AG09309 (cell line): ENCODE measurements around the gene EEPD1.

Experiments
- DNase-seq: peaks from one replicate; pipeline ENCODE4 v3.0.0-alpha.2; 2010; ENCODE audit warnings: low read depth
- H3K4me3 ChIP-seq: 2 replicates; pipeline ENCODE4 v1.5.1; 2011; ENCODE audit warnings: mild to moderate bottlenecking, low read depth, low read length, moderate library complexity; ENCODE audit not compliant: control insufficient read depth
- TF ChIP-seq, protein P1 (sequence below): IDR thresholded peaks from 2 replicates; pipeline ENCODE4 v1.5.1; 2011; ENCODE audit warnings: mild to moderate bottlenecking, low read depth, low read length, inconsistent platforms; ENCODE audit not compliant: insufficient read depth, control insufficient read depth; ENCODE audit errors: missing control alignments

The EEPD1 gene

DNA sequence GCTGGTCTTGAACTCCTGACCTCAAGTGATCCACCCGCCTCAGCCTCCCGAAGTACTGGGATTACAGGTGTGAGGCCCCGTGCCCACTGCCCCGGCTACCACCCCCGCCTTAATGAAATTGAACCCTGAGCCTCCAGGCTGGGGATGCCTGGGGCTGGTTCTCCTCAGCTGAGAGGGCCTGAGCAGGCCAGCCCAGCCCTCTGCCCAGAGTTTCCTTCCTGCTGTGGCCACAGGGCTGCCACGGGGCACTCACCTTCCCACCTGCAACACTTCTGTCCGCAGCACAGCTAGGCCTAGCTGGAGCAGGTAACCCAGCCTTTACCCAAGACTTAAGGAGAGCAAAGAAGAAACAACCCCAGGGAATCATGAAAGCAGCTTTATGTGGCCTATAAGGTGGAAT lies 158.5 kb downstream of the EEPD1 start:
- H3K4me3 ChIP-seq = no peak overlapping the region
- TF ChIP-seq, protein P1, sequence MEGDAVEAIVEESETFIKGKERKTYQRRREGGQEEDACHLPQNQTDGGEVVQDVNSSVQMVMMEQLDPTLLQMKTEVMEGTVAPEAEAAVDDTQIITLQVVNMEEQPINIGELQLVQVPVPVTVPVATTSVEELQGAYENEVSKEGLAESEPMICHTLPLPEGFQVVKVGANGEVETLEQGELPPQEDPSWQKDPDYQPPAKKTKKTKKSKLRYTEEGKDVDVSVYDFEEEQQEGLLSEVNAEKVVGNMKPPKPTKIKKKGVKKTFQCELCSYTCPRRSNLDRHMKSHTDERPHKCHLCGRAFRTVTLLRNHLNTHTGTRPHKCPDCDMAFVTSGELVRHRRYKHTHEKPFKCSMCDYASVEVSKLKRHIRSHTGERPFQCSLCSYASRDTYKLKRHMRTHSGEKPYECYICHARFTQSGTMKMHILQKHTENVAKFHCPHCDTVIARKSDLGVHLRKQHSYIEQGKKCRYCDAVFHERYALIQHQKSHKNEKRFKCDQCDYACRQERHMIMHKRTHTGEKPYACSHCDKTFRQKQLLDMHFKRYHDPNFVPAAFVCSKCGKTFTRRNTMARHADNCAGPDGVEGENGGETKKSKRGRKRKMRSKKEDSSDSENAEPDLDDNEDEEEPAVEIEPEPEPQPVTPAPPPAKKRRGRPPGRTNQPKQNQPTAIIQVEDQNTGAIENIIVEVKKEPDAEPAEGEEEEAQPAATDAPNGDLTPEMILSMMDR = no peak
- no peak for DNase-seq

DNA sequence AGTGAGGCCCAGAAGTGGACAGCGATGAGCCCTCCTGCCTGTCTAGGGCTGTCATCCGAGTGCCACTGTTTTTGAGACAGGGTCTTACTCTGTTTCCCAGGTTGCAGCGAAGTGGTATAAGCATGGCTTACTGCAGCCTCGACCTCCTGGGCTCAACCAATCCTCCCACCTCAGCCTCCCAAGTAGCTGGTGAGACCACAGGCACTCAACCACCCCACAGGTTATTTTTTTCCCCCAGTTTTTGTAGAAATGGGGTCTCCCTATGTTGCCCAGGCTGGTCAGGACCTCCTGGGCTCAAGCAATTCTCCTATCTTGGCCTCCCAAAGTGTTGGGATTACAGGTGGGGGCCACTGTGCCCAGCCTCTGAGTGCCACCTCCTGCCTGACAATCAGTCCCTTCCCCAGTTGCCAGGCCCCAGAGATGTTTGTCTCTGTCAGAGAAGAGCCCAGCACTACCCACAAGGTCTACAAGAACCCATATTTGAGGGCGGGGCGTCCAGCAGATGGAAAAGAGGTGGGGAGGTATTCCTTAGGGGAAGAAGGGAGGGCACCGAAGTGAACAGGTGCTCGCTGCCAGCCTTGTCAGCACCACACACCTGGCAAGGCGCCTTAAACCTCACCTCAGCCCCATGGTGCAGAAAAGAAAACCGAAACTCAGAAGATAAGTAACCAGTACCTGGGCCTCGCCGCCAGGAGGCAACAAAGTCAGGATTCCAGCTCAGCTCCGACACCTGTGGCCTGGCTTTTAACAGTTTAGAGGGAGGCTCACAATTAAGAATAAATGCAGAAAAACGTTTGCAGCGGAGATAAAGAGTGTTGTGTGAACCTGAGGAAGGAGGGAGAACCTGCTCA lies 159.2 kb downstream of the EEPD1 start:
- no peak for DNase-seq
- TF ChIP-seq, protein P1 = peak; percentile 15

DNA sequence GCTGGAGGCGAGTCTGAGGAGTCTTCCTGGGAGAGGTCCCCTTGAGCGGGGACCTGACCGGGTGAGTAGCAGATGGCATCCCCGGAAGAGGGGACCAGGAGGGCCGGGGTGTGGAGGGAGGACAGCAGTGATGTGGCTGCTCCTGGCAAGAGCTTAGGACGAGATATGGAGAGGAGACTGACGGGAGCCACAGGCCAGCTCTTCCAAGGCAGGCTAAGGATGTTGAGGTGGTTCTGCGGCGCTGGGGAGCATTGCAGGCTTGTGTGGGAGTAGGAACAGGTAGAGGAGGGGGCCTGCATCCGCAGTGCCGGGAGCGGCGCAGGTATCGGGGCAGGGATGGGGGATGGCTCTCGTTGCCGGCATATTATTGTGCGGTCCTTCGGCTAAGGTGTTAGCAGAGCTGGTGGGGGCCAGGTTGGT lies 159.9 kb downstream of the EEPD1 start:
- no peak for DNase-seq
- no peak overlapping the region for H3K4me3 ChIP-seq
- TF ChIP-seq, protein P1 = no peak

More for the DNA sequence above, 159.2 kb downstream of the EEPD1 start:
- H3K4me3 ChIP-seq = no peak overlapping the region

DNA sequence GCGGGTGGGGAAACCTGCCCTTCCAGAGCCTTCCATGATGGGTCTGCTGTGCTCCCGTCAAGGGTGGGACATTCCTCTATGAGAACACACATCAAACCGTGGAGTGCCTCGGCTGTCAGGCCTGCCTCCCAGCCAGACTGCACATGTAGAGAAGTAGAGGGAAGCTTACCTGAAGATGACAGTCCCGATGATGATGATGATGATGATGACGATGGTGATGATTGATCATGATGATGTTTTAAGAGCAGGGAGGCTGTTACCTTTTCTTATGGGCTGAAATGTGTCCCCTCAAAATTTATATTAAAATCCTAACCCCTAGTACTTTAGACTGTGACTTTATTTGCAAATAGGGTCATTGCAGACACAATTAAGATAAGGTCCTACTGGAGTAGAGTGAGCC lies 160.6 kb downstream of the EEPD1 start:
- DNase-seq = no peak
- no peak overlapping the region for H3K4me3 ChIP-seq
- TF ChIP-seq, protein P1 = no peak

DNA sequence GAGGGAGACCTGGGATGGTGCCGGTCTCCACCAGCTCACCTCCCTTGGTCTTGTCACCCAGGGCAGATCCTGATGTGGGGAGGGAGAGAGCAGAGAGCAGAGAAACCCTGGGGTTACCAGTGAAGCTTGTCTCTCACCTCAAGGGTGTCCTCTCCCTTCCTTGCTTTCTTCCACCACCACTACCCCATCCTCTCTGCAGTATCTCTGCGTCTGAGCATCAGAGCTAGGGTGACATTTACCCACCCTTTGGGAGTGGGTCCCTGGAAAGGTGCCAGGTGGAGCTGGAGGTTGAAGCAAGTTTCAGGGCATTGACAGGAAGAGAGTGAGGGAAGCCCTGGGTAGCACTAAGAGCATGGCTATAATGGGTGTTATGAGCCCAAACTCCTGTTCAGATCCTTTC lies 161.4 kb downstream of the EEPD1 start:
- no peak for DNase-seq
- no peak overlapping the region for H3K4me3 ChIP-seq
- TF ChIP-seq, protein P1 = no peak

DNA sequence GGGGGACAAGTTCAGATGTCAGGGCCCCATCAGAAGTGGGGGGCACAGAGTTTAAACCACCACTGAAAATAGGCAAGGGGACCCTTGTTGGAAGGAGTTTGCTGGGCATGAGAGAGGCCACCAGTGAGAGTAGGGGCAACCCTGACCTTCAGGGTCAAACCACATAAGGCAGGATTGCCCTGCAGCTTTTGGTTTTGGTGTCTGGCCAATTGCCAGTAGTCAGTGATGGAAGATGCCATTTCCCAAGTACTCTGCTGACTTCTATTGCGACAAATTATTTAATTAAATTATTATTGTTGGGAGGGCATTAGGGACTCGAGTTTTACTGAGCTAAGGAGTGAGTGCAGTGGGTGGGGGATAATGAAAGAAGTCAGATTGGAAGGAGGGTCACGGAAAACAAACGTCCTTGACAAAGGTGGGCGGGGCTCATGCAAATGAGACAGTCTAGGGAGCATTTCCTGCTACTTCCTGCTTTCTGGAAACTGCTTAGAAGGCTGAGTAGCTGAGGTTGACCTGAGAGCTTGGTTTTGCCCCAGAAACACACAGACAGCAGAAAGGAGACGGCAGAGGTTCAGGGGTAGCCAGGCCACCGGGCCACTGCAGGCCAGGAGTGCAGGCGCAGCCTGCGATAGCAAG lies 162.4 kb downstream of the EEPD1 start:
- TF ChIP-seq, protein P1 = no peak
- no peak for DNase-seq
- no peak overlapping the region for H3K4me3 ChIP-seq
